ENCODE results near the gene ZBTB11. TPM values are rescaled to one million over a fixed set of nuclear protein-coding genes. Genes with fewer than 3 reads are reported as not detected.
"Not testable (repeated sequence)": the region's sequence is repeated elsewhere in the genome, so short reads cannot be mapped to it uniquely, and the experiment has no call there.

The ZBTB11 gene
- total RNA-seq, 1 donor from 2014 or later, result 30.2 TPM

GRCh38 chr3:101634591-101635196 is 42.2 kb downstream of the ZBTB11 start:
- TF ChIP-seq CTCF (IDR thresholded peaks at IDR 0.05) (no peak), EZH2 (IDR thresholded peaks at IDR 0.05) (no peak), EZH2phosphoT487 (IDR thresholded peaks at IDR 0.05) (no peak)
- Mint-ChIP-seq H3K9me3 (no peaks in the 10 kb centered on the region), H3K27me3 (ENCODE audit: insufficient read depth, low read depth) (peaks cover 2% of the 10 kb centered on the region), H3K4me3 (no peak overlapping the region), H3K27ac (no peak overlapping the region), H3K36me3 (no peaks in the 10 kb centered on the region), H3K4me1 (peaks cover 20% of the 10 kb centered on the region)
- Histone ChIP-seq H3F3A (ENCODE audit: low read depth) (no peaks in the 10 kb centered on the region), H3K9me3 (ENCODE audit: low read depth) (no peaks in the 10 kb centered on the region), H3K9ac (no peak overlapping the region), H3K4me3 (no peak overlapping the region), H2AFZ (replicated peaks) (peak overlapping the region; percentile 89), H3K27me3 (no peaks in the 10 kb centered on the region), H3K79me2 (ENCODE audit: low read depth) (no peaks in the 10 kb centered on the region), H4K20me1 (ENCODE audit: low read depth) (no peaks in the 10 kb centered on the region), H3K4me1 (peaks cover 18% of the 10 kb centered on the region), H3K4me2 (no peak overlapping the region), H3K36me3 (no peaks in the 10 kb centered on the region), H3K27ac (no peak overlapping the region)
- no peak for DNase-seq (ENCODE audit: low spot score)

GRCh38 chr3:101633186-101633585 is 43.7 kb downstream of the ZBTB11 start:
- H3K4me1 Mint-ChIP-seq, result peaks cover 17% of the 10 kb centered on the region
- no peaks in the 10 kb centered on the region for H3K36me3 Mint-ChIP-seq
- Histone ChIP-seq H3K4me3 (no peak overlapping the region), H3K79me2 (ENCODE audit: low read depth) (no peaks in the 10 kb centered on the region), H4K20me1 (ENCODE audit: low read depth) (no peaks in the 10 kb centered on the region), H3K9ac (no peak overlapping the region), H3K36me3 (no peaks in the 10 kb centered on the region), H3K9me3 (ENCODE audit: low read depth) (no peaks in the 10 kb centered on the region), H3K27ac (no peak overlapping the region), H3K4me2 (no peak overlapping the region), H3K27me3 (no peaks in the 10 kb centered on the region), H2AFZ (replicated peaks) (no peak overlapping the region), H3F3A (ENCODE audit: low read depth) (no peaks in the 10 kb centered on the region), H3K4me1 (peaks cover 15% of the 10 kb centered on the region)
- no peaks in the 10 kb centered on the region for H3K27me3 Mint-ChIP-seq (ENCODE audit: insufficient read depth, low read depth)
- TF ChIP-seq EZH2phosphoT487 (IDR thresholded peaks at IDR 0.05) (no peak), CTCF (IDR thresholded peaks at IDR 0.05) (no peak), EZH2 (IDR thresholded peaks at IDR 0.05) (no peak)
- no peak overlapping the region for H3K27ac Mint-ChIP-seq
- no peak overlapping the region for H3K4me3 Mint-ChIP-seq
- no peak for DNase-seq (ENCODE audit: low spot score)
- no peaks in the 10 kb centered on the region for H3K9me3 Mint-ChIP-seq

- Histone ChIP-seq H3K9me3 (ENCODE audit: low read depth) (no peaks in the 10 kb centered on the region), H4K20me1 (ENCODE audit: low read depth) (no peaks in the 10 kb centered on the region), H2AFZ (replicated peaks) (no peak overlapping the region), H3K36me3 (no peaks in the 10 kb centered on the region), H3F3A (ENCODE audit: low read depth) (no peaks in the 10 kb centered on the region), H3K4me3 (no peak overlapping the region), H3K4me2 (no peak overlapping the region), H3K4me1 (peaks cover 10% of the 10 kb centered on the region), H3K79me2 (ENCODE audit: low read depth) (no peaks in the 10 kb centered on the region), H3K27me3 (no peaks in the 10 kb centered on the region), H3K27ac (no peak overlapping the region), H3K9ac (no peak overlapping the region)
- H3K4me3 Mint-ChIP-seq, result no peak overlapping the region
- H3K27ac Mint-ChIP-seq, result no peak overlapping the region
- H3K9me3 Mint-ChIP-seq, result no peaks in the 10 kb centered on the region
- H3K27me3 Mint-ChIP-seq (ENCODE audit: insufficient read depth, low read depth), result no peaks in the 10 kb centered on the region
- DNase-seq (ENCODE audit: low spot score), result no peak
- TF ChIP-seq EZH2 (IDR thresholded peaks at IDR 0.05), result no peak
- no peak for TF ChIP-seq EZH2phosphoT487 (IDR thresholded peaks at IDR 0.05)
- TF ChIP-seq CTCF (IDR thresholded peaks at IDR 0.05), result no peak
- H3K4me1 Mint-ChIP-seq, result peaks cover 11% of the 10 kb centered on the region
- no peaks in the 10 kb centered on the region for H3K36me3 Mint-ChIP-seq
Measured at GRCh38 chr3:101632586-101632985, 44.3 kb downstream of the ZBTB11 start.

GRCh38 chr3:101631959-101632358 is 45.0 kb downstream of the ZBTB11 start:
- H3K4me3 Mint-ChIP-seq; H3K9me3 ChIP-seq (ENCODE audit: low read depth); H3K36me3 Mint-ChIP-seq; H3K4me1 ChIP-seq; H3F3A ChIP-seq (ENCODE audit: low read depth); H3K9me3 Mint-ChIP-seq; H2AFZ ChIP-seq (replicated peaks); H3K4me2 ChIP-seq; H3K27me3 ChIP-seq; H3K27ac Mint-ChIP-seq; H3K79me2 ChIP-seq (ENCODE audit: low read depth); H3K27me3 Mint-ChIP-seq (ENCODE audit: insufficient read depth, low read depth); DNase-seq (ENCODE audit: low spot score); H4K20me1 ChIP-seq (ENCODE audit: low read depth); H3K27ac ChIP-seq; H3K9ac ChIP-seq; H3K36me3 ChIP-seq; H3K4me3 ChIP-seq: not testable (repeated sequence)
- H3K4me1 Mint-ChIP-seq, result peaks cover 10% of the 10 kb centered on the region

Measured in neural progenitor cell (in vitro differentiated cells).